NCI-H2196 treated with DMSO at 0.1 percent for 48 hours (cell line): ENCODE measurements around the gene IL12RB1.
"Not testable (repeated sequence)": the region's sequence is repeated elsewhere in the genome, so short reads cannot be mapped to it uniquely, and the experiment has no call there.

Experiments
- DNase-seq: peaks from one replicate; lab custom pipeline; 2025; ENCODE audit not compliant: unreplicated experiment; lab: John Stamatoyannopoulos, UW

IL12RB1 gene

GRCh38 chr19:18051887-18052286, 34.8 kb downstream of the IL12RB1 start:
- DNase-seq: no peak

GRCh38 chr19:18049385-18049784, 37.3 kb downstream of the IL12RB1 start:
- DNase-seq: peak; percentile 20

- DNase-seq: no peak
Measured at GRCh38 chr19:18046059-18046718, 40.5 kb downstream of the IL12RB1 start.

- DNase-seq: no peak
Measured at GRCh38 chr19:18045307-18046050, 41.3 kb downstream of the IL12RB1 start.

- peak; percentile 76 for DNase-seq
Measured at GRCh38 chr19:18044825-18045304, 41.9 kb downstream of the IL12RB1 start.

- DNase-seq: no peak
Measured at GRCh38 chr19:18043676-18044075, 43.1 kb downstream of the IL12RB1 start.

- DNase-seq: no peak
Measured at GRCh38 chr19:18041054-18041453, 45.7 kb downstream of the IL12RB1 start.

- DNase-seq: not testable (repeated sequence)
Measured at GRCh38 chr19:18032102-18032501, 54.6 kb downstream of the IL12RB1 start.

GRCh38 chr19:18031401-18031800, 55.3 kb downstream of the IL12RB1 start:
- not testable (repeated sequence) for DNase-seq

GRCh38 chr19:18029617-18030338, 57.0 kb downstream of the IL12RB1 start:
- peak; percentile 76 for DNase-seq

GRCh38 chr19:18027151-18027550, 59.6 kb downstream of the IL12RB1 start:
- no peak for DNase-seq

GRCh38 chr19:18023622-18024251, 63.0 kb downstream of the IL12RB1 start:
- DNase-seq: no peak

GRCh38 chr19:18021121-18021755, 65.5 kb downstream of the IL12RB1 start:
- DNase-seq: peak; percentile 38

GRCh38 chr19:18020212-18021085, 66.3 kb downstream of the IL12RB1 start:
- DNase-seq: no peak

GRCh38 chr19:18017275-18018083, 69.3 kb downstream of the IL12RB1 start:
- DNase-seq: no peak

- DNase-seq: no peak
Measured at GRCh38 chr19:18016209-18016910, 70.4 kb downstream of the IL12RB1 start.

GRCh38 chr19:18014197-18014596, 72.5 kb downstream of the IL12RB1 start:
- DNase-seq: no peak
